ENCODE results near the gene PHEX. TPM values are rescaled to one million over a fixed set of nuclear protein-coding genes. Genes with fewer than 3 reads are reported as not detected.

Gene PHEX
- polyA plus RNA-seq, 1 donor (not counting 4 experiments of a cell fraction or from before 2014, with no cell fraction given): 0.80 TPM

- Histone ChIP-seq H3K79me2 (ENCODE audit: control insufficient read depth, insufficient read depth, low read length) (no peaks in the 10 kb centered on the region), H3K27me3 (ENCODE audit: control insufficient read depth, extremely low read depth, insufficient read depth, low read length) (no peaks in the 10 kb centered on the region), H3K9ac (ENCODE audit: control insufficient read depth, extremely low read depth, insufficient read depth, low read length) (no peak overlapping the region), H4K20me1 (ENCODE audit: control insufficient read depth, extremely low read depth, insufficient read depth, low read length) (no peaks in the 10 kb centered on the region), H3K4me2 (ENCODE audit: control insufficient read depth, extremely low read depth, insufficient read depth, low read depth, low read length) (no peak overlapping the region), H3K4me3 (ENCODE audit: control insufficient read depth in 2 of 3, extremely low read depth in 1 of 3, insufficient read depth in 2 of 3, low read depth in 1 of 3, low read length in 3 of 3) (no peak overlapping the region), H3K9me1 (ENCODE audit: control insufficient read depth, extremely low read depth, insufficient read depth, low read length) (no peaks in the 10 kb centered on the region), H3K36me3 (ENCODE audit: control insufficient read depth in 2 of 2, extremely low read depth in 1 of 2, insufficient read depth in 2 of 2, low read length in 2 of 2) (no peaks in the 10 kb centered on the region), H3K27ac (ENCODE audit: control insufficient read depth, insufficient read depth, low read length) (no peak overlapping the region), H2AFZ (ENCODE audit: control insufficient read depth, low read length) (no peak overlapping the region), H3K9me3 (ENCODE audit: control insufficient read depth, low read depth, low read length) (no peaks in the 10 kb centered on the region), H3K4me1 (ENCODE audit: control insufficient read depth, extremely low read depth, insufficient read depth, low read length) (no peaks in the 10 kb centered on the region)
- no peak for FAIRE-seq
- dilution Hi-C loops (cut with MboI; ENCODE audit: extremely low pct_ligation_motif_present, low sequenced_read_pairs): no loop called here
- no peak for DNase-seq (ENCODE audit: low read depth, low spot score)
- no peak for TF ChIP-seq EZH2 (IDR thresholded peaks at IDR 0.05; ENCODE audit: low read length)
- TF ChIP-seq, protein P1, sequence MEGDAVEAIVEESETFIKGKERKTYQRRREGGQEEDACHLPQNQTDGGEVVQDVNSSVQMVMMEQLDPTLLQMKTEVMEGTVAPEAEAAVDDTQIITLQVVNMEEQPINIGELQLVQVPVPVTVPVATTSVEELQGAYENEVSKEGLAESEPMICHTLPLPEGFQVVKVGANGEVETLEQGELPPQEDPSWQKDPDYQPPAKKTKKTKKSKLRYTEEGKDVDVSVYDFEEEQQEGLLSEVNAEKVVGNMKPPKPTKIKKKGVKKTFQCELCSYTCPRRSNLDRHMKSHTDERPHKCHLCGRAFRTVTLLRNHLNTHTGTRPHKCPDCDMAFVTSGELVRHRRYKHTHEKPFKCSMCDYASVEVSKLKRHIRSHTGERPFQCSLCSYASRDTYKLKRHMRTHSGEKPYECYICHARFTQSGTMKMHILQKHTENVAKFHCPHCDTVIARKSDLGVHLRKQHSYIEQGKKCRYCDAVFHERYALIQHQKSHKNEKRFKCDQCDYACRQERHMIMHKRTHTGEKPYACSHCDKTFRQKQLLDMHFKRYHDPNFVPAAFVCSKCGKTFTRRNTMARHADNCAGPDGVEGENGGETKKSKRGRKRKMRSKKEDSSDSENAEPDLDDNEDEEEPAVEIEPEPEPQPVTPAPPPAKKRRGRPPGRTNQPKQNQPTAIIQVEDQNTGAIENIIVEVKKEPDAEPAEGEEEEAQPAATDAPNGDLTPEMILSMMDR (optimal IDR thresholded peaks at IDR 0.05 in 1 of 3, IDR thresholded peaks at IDR 0.05 in 1 of 3, conservative IDR thresholded peaks at IDR 0.05 in 1 of 3; ENCODE audit: extremely low read depth in 1 of 3, insufficient read depth in 2 of 3, low read length in 3 of 3): no peak
These were observed 145.9 kb downstream of the PHEX start for GRCh38 chrX:22177950-22178515.

GRCh38 chrX:22184096-22184495 lies 152.0 kb downstream of the PHEX start:
- no peaks in the 10 kb centered on the region for H3K9me1 ChIP-seq (ENCODE audit: control insufficient read depth, extremely low read depth, insufficient read depth, low read length)
- H3K4me2 ChIP-seq (ENCODE audit: control insufficient read depth, extremely low read depth, insufficient read depth, low read depth, low read length): no peak overlapping the region
- TF ChIP-seq, protein P1 (optimal IDR thresholded peaks at IDR 0.05 in 1 of 3, IDR thresholded peaks at IDR 0.05 in 1 of 3, conservative IDR thresholded peaks at IDR 0.05 in 1 of 3; ENCODE audit: extremely low read depth in 1 of 3, insufficient read depth in 2 of 3, low read length in 3 of 3): no peak
- TF ChIP-seq EZH2 (IDR thresholded peaks at IDR 0.05; ENCODE audit: low read length): no peak
- no peaks in the 10 kb centered on the region for H3K9me3 ChIP-seq (ENCODE audit: control insufficient read depth, low read depth, low read length)
- H2AFZ ChIP-seq (ENCODE audit: control insufficient read depth, low read length): no peak overlapping the region
- no peak overlapping the region for H3K4me3 ChIP-seq (ENCODE audit: control insufficient read depth in 2 of 3, extremely low read depth in 1 of 3, insufficient read depth in 2 of 3, low read depth in 1 of 3, low read length in 3 of 3)
- dilution Hi-C loops (cut with MboI; ENCODE audit: extremely low pct_ligation_motif_present, low sequenced_read_pairs): no loop called here
- no peak overlapping the region for H3K9ac ChIP-seq (ENCODE audit: control insufficient read depth, extremely low read depth, insufficient read depth, low read length)
- H3K27me3 ChIP-seq (ENCODE audit: control insufficient read depth, extremely low read depth, insufficient read depth, low read length): no peaks in the 10 kb centered on the region
- H3K27ac ChIP-seq (ENCODE audit: control insufficient read depth, insufficient read depth, low read length): no peak overlapping the region
- H3K36me3 ChIP-seq (ENCODE audit: control insufficient read depth in 2 of 2, extremely low read depth in 1 of 2, insufficient read depth in 2 of 2, low read length in 2 of 2): no peaks in the 10 kb centered on the region
- H3K4me1 ChIP-seq (ENCODE audit: control insufficient read depth, extremely low read depth, insufficient read depth, low read length): no peaks in the 10 kb centered on the region
- no peaks in the 10 kb centered on the region for H4K20me1 ChIP-seq (ENCODE audit: control insufficient read depth, extremely low read depth, insufficient read depth, low read length)
- no peak for DNase-seq (ENCODE audit: low read depth, low spot score)
- FAIRE-seq: no peak
- no peaks in the 10 kb centered on the region for H3K79me2 ChIP-seq (ENCODE audit: control insufficient read depth, insufficient read depth, low read length)
